ENCODE results near the gene VN1R5. TPM values are rescaled to one million over a fixed set of nuclear protein-coding genes. Genes with fewer than 3 reads are reported as not detected.
"Not testable (repeated sequence)": the region's sequence is repeated elsewhere in the genome, so short reads cannot be mapped to it uniquely, and the experiment has no call there.

VN1R5 gene
- total RNA-seq, 1 donor from 2014 or later = not detected

- Histone ChIP-seq H3K27me3 (ENCODE audit: low read depth) (peaks cover 25% of the 10 kb centered on the region), H3K36me3 (no peaks in the 10 kb centered on the region), H3K27ac (replicated peaks) (no peak overlapping the region), H3K4me1 (no peaks in the 10 kb centered on the region), H3K9me3 (replicated peaks) (peaks cover 19% of the 10 kb centered on the region), H3K4me3 (no peak overlapping the region)
- no peak for TF ChIP-seq CTCF (IDR thresholded peaks at IDR 0.05; ENCODE audit: borderline replicate concordance)
- DNase-seq = no peak
- intact Hi-C loops (cut with micrococcal nuclease) = no loop called here
Measured at GRCh38 chr1:247288341-247288740, 32.5 kb downstream of the VN1R5 start.

GRCh38 chr1:247289274-247289892 is 33.5 kb downstream of the VN1R5 start:
- H3K27ac ChIP-seq (replicated peaks); intact Hi-C loops (cut with micrococcal nuclease); H3K4me1 ChIP-seq; H3K36me3 ChIP-seq; H3K4me3 ChIP-seq; DNase-seq: not testable (repeated sequence)
- H3K9me3 ChIP-seq (replicated peaks) = peaks cover 19% of the 10 kb centered on the region
- peaks cover 30% of the 10 kb centered on the region for H3K27me3 ChIP-seq (ENCODE audit: low read depth)

GRCh38 chr1:247290576-247290975 is 34.7 kb downstream of the VN1R5 start:
- Histone ChIP-seq H3K36me3 (no peaks in the 10 kb centered on the region), H3K27ac (replicated peaks) (no peak overlapping the region), H3K4me1 (no peaks in the 10 kb centered on the region), H3K4me3 (no peak overlapping the region), H3K9me3 (replicated peaks) (peaks cover 19% of the 10 kb centered on the region), H3K27me3 (ENCODE audit: low read depth) (peaks cover 30% of the 10 kb centered on the region)
- TF ChIP-seq CTCF (IDR thresholded peaks at IDR 0.05; ENCODE audit: borderline replicate concordance) = no peak
- intact Hi-C loops (cut with micrococcal nuclease) = no loop called here
- no peak for DNase-seq

- H3K9me3 ChIP-seq (replicated peaks) = peaks cover 13% of the 10 kb centered on the region
- H3K4me1 ChIP-seq = no peaks in the 10 kb centered on the region
- H3K27ac ChIP-seq (replicated peaks) = no peak overlapping the region
- H3K27me3 ChIP-seq (ENCODE audit: low read depth) = peaks cover 30% of the 10 kb centered on the region
- no peak for DNase-seq
- intact Hi-C loops (cut with micrococcal nuclease) = no loop called here
- H3K4me3 ChIP-seq = no peak overlapping the region
- H3K36me3 ChIP-seq = no peaks in the 10 kb centered on the region
- TF ChIP-seq CTCF (IDR thresholded peaks at IDR 0.05; ENCODE audit: borderline replicate concordance) = no peak
Measured at GRCh38 chr1:247291161-247291560, 35.3 kb downstream of the VN1R5 start.

- no peak for TF ChIP-seq CTCF (IDR thresholded peaks at IDR 0.05; ENCODE audit: borderline replicate concordance)
- intact Hi-C loops (cut with micrococcal nuclease) = no loop called here
Measured at GRCh38 chr1:247291833-247292561, 36.1 kb downstream of the VN1R5 start.

GRCh38 chr1:247293047-247293446 is 37.2 kb downstream of the VN1R5 start:
- Histone ChIP-seq H3K4me3 (no peak overlapping the region), H3K27me3 (ENCODE audit: low read depth) (peaks cover 30% of the 10 kb centered on the region), H3K27ac (replicated peaks) (no peak overlapping the region), H3K4me1 (no peaks in the 10 kb centered on the region), H3K36me3 (no peaks in the 10 kb centered on the region), H3K9me3 (replicated peaks) (no peaks in the 10 kb centered on the region)
- no peak for TF ChIP-seq CTCF (IDR thresholded peaks at IDR 0.05; ENCODE audit: borderline replicate concordance)
- DNase-seq = no peak
- intact Hi-C loops (cut with micrococcal nuclease) = no loop called here

More at GRCh38 chr1:247291833-247292561, 36.1 kb downstream of the VN1R5 start:
- Histone ChIP-seq H3K9me3 (replicated peaks) (peaks cover 5% of the 10 kb centered on the region), H3K27ac (replicated peaks) (no peak overlapping the region), H3K4me1 (no peaks in the 10 kb centered on the region), H3K4me3 (no peak overlapping the region), H3K27me3 (ENCODE audit: low read depth) (peaks cover 30% of the 10 kb centered on the region), H3K36me3 (no peaks in the 10 kb centered on the region)
- DNase-seq = no peak

Data from left ventricle myocardium inferior (tissue), 1 donor.